ENCODE measurements around the gene PTPN1.

- no peak for TF ChIP-seq POLR2A (IDR thresholded peaks at IDR 0.05)
- no peak for TF ChIP-seq CTCF (IDR thresholded peaks at IDR 0.05)
Observed at GRCh38 chr20:50567860-50568548, 57.8 kb downstream of the PTPN1 start.

All from thyroid gland (tissue), 4 donors.